HCT116 (cell line): ENCODE results near the gene CYTL1. TPM values are rescaled to one million over a fixed set of nuclear protein-coding genes. Genes with fewer than 3 reads are reported as not detected.

Source experiments
- ATAC-seq: fragments of 200-7000 bp; cut with Tn5 transposase; 2 replicates; pipeline ENCODE4 v1.9.1; 2020; ENCODE audit warnings: mild to moderate bottlenecking, moderate library complexity
- BruUV-seq: library from RNA; stranded (reverse); fragments of 400-500 nt; replicated peaks from 2 replicates; lab custom pipeline; 2021; lab: Mats Ljungman, UMichigan
- CTCF ChIA-PET: fragments of 300-600 bp; sonication (Branson Sonifier 250); formaldehyde crosslinking; loops from one replicate; lab custom pipeline; 2021; ENCODE audit warnings: antibody characterized with exemption; lab: Charles Lee
- POLR2A ChIA-PET: fragments of 300-600, 350-600 bp; sonication (Branson Sonifier 250); formaldehyde crosslinking; loops from one replicate; lab custom pipeline; 2021; ENCODE audit warnings: antibody characterized with exemption; lab: Charles Lee
- RAD21 ChIA-PET, 2 experiments: fragments of 300-600 bp; sonication (Branson Sonifier 250); formaldehyde crosslinking; loops; one replicate each; lab custom pipeline; 2023; ENCODE audit warnings: low total read pairs in 2 of 2; ENCODE audit not compliant: uncharacterized antibody in 2 of 2, unreplicated experiment in 2 of 2, low non-redundant PET in 1 of 2; lab: Charles Lee
- DNase-seq: peaks from one replicate; pipeline ENCODE4 v3.0.0-alpha.2; 2010; ENCODE audit warnings: low read depth, low spot score
- H2AFZ ChIP-seq: fragments of 200-600 bp; shearing (Covaris generic), sonication (generic); 2 replicates; pipeline ENCODE4 v1.6.1; 2017; ENCODE audit warnings: low read depth, mixed run types, mixed read lengths, antibody characterized with exemption, low read length; ENCODE audit not compliant: poor library complexity, severe bottlenecking
- H3K27ac ChIP-seq: 2 replicates; pipeline ENCODE4 v1.5.1; 2012; ENCODE audit warnings: low read depth, low read length
- H3K27me3 ChIP-seq: fragments of 200-600 bp; sonication (generic); 2 replicates; pipeline ENCODE4 v1.6.1; 2016; ENCODE audit warnings: mixed run types, low read length, mixed read lengths; ENCODE audit not compliant: insufficient read depth
- H3K36me3 ChIP-seq, 2 experiments: fragments of 200-500 bp in 1 of 2; fragments of 200-600 bp in 1 of 2; sonication (Bioruptor generic) in 1 of 2; sonication (generic) in 1 of 2; 2 replicates each; pipeline versions ENCODE4 v1.5.1 to v1.6.1; 2014 to 2016; ENCODE audit warnings: low read length in 2 of 2, inconsistent platforms in 1 of 2, mixed read lengths in 1 of 2, mixed run types in 1 of 2; ENCODE audit not compliant: insufficient read depth in 2 of 2, control insufficient read depth in 1 of 2
- H3K4me1 ChIP-seq, 2 experiments: fragments of 200-600 bp in 1 of 2; sonication (generic) in 1 of 2; 2 replicates each; pipeline versions ENCODE4 v1.5.1 to v1.6.1; 2012 to 2017; ENCODE audit warnings: low read length in 2 of 2, inconsistent platforms in 1 of 2, mild to moderate bottlenecking in 1 of 2, mixed read lengths in 1 of 2, mixed run types in 1 of 2, moderate library complexity in 1 of 2; ENCODE audit not compliant: insufficient read depth in 2 of 2, control insufficient read depth in 1 of 2
- H3K4me2 ChIP-seq: fragments of 200-600 bp; sonication (generic); 2 replicates; pipeline ENCODE4 v1.6.1; 2017; ENCODE audit warnings: mixed run types, low read length, mixed read lengths
- H3K4me3 ChIP-seq, 2 experiments: fragments of 200-600 bp in 1 of 2; sonication (generic) in 1 of 2; replicated peaks in 1 of 2; 2 replicates each; pipeline ENCODE4 v1.5.1; 2011 to 2016; ENCODE audit warnings: low read length in 2 of 2, control low read depth in 1 of 2, low read depth in 1 of 2, mild to moderate bottlenecking in 1 of 2, mixed read lengths in 1 of 2, mixed run types in 1 of 2
- H3K79me2 ChIP-seq: fragments of 200-600 bp; sonication (generic); 2 replicates; pipeline ENCODE4 v1.6.1; 2017; ENCODE audit warnings: mild to moderate bottlenecking, mixed run types, low read length, moderate library complexity, mixed read lengths; ENCODE audit not compliant: insufficient read depth
- H3K9ac ChIP-seq: fragments of 200-600 bp; sonication (generic); 2 replicates; pipeline ENCODE4 v1.6.1; 2016; ENCODE audit warnings: low read length, mixed read lengths
- H3K9me2 ChIP-seq: fragments of 200-600 bp; sonication (generic), shearing (Covaris generic); 2 replicates; pipeline ENCODE4 v1.6.1; 2017; ENCODE audit warnings: mixed run types, mild to moderate bottlenecking, moderate library complexity; ENCODE audit not compliant: insufficient read depth
- H3K9me3 ChIP-seq, 2 experiments: fragments of 200-500 bp in 1 of 2; fragments of 200-600 bp in 1 of 2; sonication (Bioruptor generic) in 1 of 2; sonication (generic) in 1 of 2; 2 replicates each; pipeline ENCODE4 v1.6.1; 2014 to 2017; ENCODE audit warnings: low read length in 2 of 2, mixed read lengths in 2 of 2, inconsistent platforms in 1 of 2, low read depth in 1 of 2, mild to moderate bottlenecking in 1 of 2, mixed run types in 1 of 2, moderate library complexity in 1 of 2; ENCODE audit not compliant: control insufficient read depth in 1 of 2, insufficient read depth in 1 of 2
- H4K20me1 ChIP-seq: fragments of 200-600 bp; sonication (generic), shearing (Covaris generic); 2 replicates; pipeline ENCODE4 v1.6.1; 2017; ENCODE audit warnings: mixed run types, mild to moderate bottlenecking, moderate library complexity; ENCODE audit not compliant: insufficient read depth
- ATF3 ChIP-seq: IDR thresholded peaks from 2 replicates; pipeline ENCODE4 v1.6.1; 2012
- CBX3 ChIP-seq: IDR thresholded peaks from 2 replicates; pipeline ENCODE4 v1.6.1; 2012; ENCODE audit warnings: low read depth
- EZH2 ChIP-seq: fragments of 200-600 bp; sonication (generic); IDR thresholded peaks from 2 replicates; pipeline ENCODE4 v1.6.1; 2017; ENCODE audit warnings: antibody characterized with exemption, mixed run types
- EZH2phosphoT487 ChIP-seq: fragments of 200-600 bp; IDR thresholded peaks from 2 replicates; pipeline ENCODE4 v1.6.1; 2018; ENCODE audit warnings: antibody characterized with exemption, borderline replicate concordance
- FOSL1 ChIP-seq: IDR thresholded peaks from 2 replicates; pipeline ENCODE4 v1.6.1; 2012; ENCODE audit warnings: low read depth
- JUND ChIP-seq: IDR thresholded peaks from 2 replicates; pipeline ENCODE4 v1.6.1; 2012
- MAX ChIP-seq: IDR thresholded peaks from 2 replicates; pipeline ENCODE4 v1.6.1; 2012
- POLR2AphosphoS5 ChIP-seq: IDR thresholded peaks from 2 replicates; pipeline ENCODE4 v1.6.1; 2011; ENCODE audit warnings: mild to moderate bottlenecking, low read depth, low read length, moderate library complexity
- RAD21 ChIP-seq: IDR thresholded peaks from 2 replicates; pipeline ENCODE4 v1.6.1; 2012; ENCODE audit warnings: low read depth, mild to moderate bottlenecking
- SIN3A ChIP-seq: IDR thresholded peaks from 2 replicates; pipeline ENCODE4 v1.6.1; 2012; ENCODE audit warnings: low read depth
- TCF7L2 ChIP-seq: IDR thresholded peaks from 2 replicates; pipeline ENCODE4 v1.7.0; 2011; ENCODE audit warnings: borderline replicate concordance, inconsistent platforms; ENCODE audit not compliant: insufficient read depth, insufficient read length; ENCODE audit errors: extremely low read depth
- ZNF274 ChIP-seq: fragments of 200-500 bp; sonication (Bioruptor generic); IDR thresholded peaks from 2 replicates; pipeline ENCODE4 v1.6.1; 2014; ENCODE audit warnings: mild to moderate bottlenecking, low read depth, low read length, inconsistent platforms
- intact Hi-C: fragments of 100-400 bp; cut with micrococcal nuclease; formaldehyde crosslinking; loops from 2 replicates; pipeline ENCODE4 v1.10.0; 2022
- total RNA-seq: library from RNA; stranded (reverse); gene quantifications from one replicate; pipeline ENCODE4 v1.2.1, GENCODE V29; 2021; ENCODE audit not compliant: unreplicated experiment
- TF ChIP-seq, protein P1 (sequence below): IDR thresholded peaks from 2 replicates; pipeline ENCODE4 v1.6.1; 2012; ENCODE audit warnings: low read depth

Gene CYTL1
- total RNA-seq, 1 experiment from 2014 or later, result not detected

DNA sequence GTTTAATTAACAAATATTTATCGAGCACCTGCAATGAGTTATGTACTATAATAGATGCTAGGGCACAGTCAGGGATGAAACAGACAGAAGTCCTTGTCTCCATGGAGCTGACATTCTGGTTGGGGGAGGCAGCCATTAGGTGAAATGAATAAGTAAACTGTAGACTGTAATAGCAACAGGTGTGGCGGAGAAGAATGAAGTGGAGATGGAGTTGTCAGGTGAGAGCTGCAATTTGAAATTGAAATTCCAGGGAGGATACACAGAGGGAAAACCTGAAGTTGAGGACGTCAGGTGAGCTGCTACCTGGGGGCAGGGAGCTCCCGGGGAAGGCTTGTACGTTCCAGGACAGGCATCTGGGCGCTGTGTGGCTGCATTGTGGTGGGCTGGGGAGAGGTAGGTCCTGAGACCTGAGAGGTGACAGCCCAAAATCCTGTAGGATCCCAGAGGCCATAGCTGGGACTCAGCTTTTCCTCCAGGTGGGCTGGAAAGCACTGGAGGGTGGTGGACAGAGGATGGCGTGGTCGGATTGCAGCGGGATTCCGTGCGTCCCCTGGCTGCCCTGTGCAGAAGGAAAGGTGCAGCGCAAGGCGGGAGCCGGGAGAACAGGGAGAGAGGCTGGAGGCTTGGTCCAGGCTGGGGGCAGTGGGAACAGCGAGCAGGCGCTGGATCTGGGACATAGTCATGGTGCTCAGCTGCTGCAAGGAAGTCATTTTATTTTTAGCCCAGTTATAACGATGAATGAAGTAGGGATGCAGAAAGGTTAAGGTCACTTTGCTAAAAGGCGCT lies 24.8 kb downstream of the CYTL1 start:
- 0 out of 2 replicates have a peak, but pooled peaks cover 3% of the 10 kb centered on the region for H3K27me3 ChIP-seq
- H3K9ac ChIP-seq, result no peak overlapping the region
- no peak overlapping the region for H3K4me3 ChIP-seq
- no peak; the same call in 1 of the 2 replicates for ATAC-seq
- RAD21 ChIA-PET, result no interaction called here
- DNase-seq, result no peak
- POLR2A ChIA-PET, result interaction anchor here (0.6 kb wide), 1 partner anchor 234 kb away, joined by 4 read pairs; no protein-coding TSS in a partner anchor
- H3K4me2 ChIP-seq, result peak overlapping the region; percentile 43
- CTCF ChIA-PET, result interaction anchor here (1.1 to 1.6 kb wide), 2 partner anchors 10 to 819 kb away, joined by 4 read pairs; no protein-coding TSS in a partner anchor
- H3K4me1 ChIP-seq, result peaks cover 9 to 20% of the 10 kb centered on the region in 2 experiments; a peak in 3 of 4 replicates
- H3K9me2 ChIP-seq, result no peaks in the 10 kb centered on the region
- H3K36me3 ChIP-seq, result no peaks in the 10 kb centered on the region
- H3K27ac ChIP-seq, result no peak overlapping the region
- no peaks in the 10 kb centered on the region for H3K9me3 ChIP-seq
- no peak for TF ChIP-seq CBX3
- no peak for TF ChIP-seq MAX
- no peak for TF ChIP-seq EZH2
- TF ChIP-seq TCF7L2, result no peak
- TF ChIP-seq JUND, result no peak
- TF ChIP-seq POLR2AphosphoS5, result no peak
- TF ChIP-seq ZNF274, result no peak
- no peak for TF ChIP-seq EZH2phosphoT487
- TF ChIP-seq RAD21, result no peak
- no peak for TF ChIP-seq ATF3
- TF ChIP-seq FOSL1, result no peak
- TF ChIP-seq, protein P1, sequence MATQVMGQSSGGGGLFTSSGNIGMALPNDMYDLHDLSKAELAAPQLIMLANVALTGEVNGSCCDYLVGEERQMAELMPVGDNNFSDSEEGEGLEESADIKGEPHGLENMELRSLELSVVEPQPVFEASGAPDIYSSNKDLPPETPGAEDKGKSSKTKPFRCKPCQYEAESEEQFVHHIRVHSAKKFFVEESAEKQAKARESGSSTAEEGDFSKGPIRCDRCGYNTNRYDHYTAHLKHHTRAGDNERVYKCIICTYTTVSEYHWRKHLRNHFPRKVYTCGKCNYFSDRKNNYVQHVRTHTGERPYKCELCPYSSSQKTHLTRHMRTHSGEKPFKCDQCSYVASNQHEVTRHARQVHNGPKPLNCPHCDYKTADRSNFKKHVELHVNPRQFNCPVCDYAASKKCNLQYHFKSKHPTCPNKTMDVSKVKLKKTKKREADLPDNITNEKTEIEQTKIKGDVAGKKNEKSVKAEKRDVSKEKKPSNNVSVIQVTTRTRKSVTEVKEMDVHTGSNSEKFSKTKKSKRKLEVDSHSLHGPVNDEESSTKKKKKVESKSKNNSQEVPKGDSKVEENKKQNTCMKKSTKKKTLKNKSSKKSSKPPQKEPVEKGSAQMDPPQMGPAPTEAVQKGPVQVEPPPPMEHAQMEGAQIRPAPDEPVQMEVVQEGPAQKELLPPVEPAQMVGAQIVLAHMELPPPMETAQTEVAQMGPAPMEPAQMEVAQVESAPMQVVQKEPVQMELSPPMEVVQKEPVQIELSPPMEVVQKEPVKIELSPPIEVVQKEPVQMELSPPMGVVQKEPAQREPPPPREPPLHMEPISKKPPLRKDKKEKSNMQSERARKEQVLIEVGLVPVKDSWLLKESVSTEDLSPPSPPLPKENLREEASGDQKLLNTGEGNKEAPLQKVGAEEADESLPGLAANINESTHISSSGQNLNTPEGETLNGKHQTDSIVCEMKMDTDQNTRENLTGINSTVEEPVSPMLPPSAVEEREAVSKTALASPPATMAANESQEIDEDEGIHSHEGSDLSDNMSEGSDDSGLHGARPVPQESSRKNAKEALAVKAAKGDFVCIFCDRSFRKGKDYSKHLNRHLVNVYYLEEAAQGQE, result no peak
- TF ChIP-seq SIN3A, result no peak
- H2AFZ ChIP-seq, result no peak overlapping the region
- H4K20me1 ChIP-seq, result no peaks in the 10 kb centered on the region
- BruUV-seq, result no TSS peak
- no peaks in the 10 kb centered on the region for H3K79me2 ChIP-seq
- intact Hi-C loops, result loop anchor here (1.0 to 10.0 kb wide), 7 partner anchors 148 to 818 kb away; no protein-coding TSS in a partner anchor
